NCI-H1436 (cell line): ENCODE measurements around the gene RAET1L.
"Not testable (repeated sequence)": the region's sequence is repeated elsewhere in the genome, so short reads cannot be mapped to it uniquely, and the experiment has no call there.

Experiments
- DNase-seq: peaks from one replicate; lab custom pipeline; 2025; lab: John Stamatoyannopoulos, UW

Gene RAET1L

DNA sequence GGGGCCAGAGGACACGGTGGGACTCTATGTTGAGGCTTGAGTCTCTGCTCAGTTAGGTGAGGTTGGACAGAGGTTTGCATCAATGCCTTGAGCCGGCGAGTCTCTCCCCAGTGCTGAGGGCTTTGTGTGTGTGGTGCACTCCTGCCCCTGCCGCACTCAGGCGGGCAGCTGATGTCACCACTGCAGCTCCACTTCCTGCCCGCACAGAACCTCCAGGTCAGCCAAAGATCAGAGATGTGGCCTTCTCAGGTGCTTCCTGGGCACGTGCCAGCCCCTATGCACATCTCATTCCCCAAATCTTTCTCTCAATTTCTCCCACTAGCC lies 33.9 kb downstream of the RAET1L start:
- not testable (repeated sequence) for DNase-seq

DNA sequence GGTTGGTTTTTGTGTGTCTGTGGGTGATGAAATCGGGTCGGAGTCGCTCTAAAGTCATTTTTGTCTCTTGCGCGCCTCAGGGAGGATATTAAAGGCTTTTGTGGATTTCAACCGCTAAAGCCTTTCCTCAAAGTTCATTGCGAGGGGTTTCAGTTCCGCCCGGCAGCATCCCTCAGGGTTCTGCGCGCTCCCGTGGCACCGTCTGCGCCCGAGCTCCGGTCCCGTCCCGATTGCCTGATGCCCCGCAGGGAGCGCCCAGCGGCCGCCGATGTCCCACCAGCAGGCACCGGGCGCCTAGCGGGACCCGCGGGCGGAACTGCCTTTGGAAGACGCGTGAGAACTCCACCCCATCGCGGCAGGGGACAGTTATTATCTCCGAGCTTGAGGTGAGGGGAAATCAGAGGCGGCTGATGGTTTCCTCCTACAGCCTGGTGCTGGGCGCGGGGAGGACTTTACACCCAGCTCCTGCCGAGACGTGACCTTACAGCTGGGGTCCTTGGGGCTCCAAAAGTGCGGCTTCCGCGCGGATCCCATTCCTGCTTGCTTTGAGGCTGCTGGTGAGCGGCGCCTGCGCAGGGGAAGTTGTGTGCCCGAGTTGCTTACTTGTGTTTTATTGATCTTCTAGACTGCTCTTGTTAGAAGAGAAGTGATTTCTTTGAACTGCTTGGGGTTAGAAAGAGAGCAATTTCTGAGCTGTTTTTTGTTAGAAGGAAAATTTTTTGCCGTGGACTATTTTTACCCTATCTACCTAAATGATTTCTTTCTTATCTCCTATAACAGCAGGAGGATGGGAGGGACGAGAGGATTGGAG lies 34.5 kb downstream of the RAET1L start:
- DNase-seq, result no peak

DNA sequence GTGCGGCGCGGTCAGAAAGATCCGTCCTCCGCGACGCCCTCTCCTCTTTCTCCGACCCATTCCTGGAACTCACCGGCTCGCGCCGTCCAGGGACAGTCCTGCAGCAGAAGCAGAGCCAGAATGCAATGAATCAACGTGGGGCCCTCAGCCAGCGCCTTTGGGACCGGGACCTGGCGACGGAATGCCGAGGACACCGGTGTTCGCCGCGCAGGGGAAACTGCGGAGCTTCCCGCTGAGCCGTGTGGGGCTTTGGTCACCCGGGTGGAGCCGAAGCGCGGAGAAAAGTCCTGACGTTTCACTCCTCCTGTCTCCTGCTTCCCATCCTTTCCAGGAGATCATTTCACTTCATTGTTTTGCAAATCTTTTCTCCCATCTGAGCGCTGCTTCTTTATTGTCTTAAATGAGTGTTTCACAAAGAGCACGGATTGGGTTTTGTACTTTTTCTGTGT lies 35.1 kb downstream of the RAET1L start:
- no peak for DNase-seq

DNA sequence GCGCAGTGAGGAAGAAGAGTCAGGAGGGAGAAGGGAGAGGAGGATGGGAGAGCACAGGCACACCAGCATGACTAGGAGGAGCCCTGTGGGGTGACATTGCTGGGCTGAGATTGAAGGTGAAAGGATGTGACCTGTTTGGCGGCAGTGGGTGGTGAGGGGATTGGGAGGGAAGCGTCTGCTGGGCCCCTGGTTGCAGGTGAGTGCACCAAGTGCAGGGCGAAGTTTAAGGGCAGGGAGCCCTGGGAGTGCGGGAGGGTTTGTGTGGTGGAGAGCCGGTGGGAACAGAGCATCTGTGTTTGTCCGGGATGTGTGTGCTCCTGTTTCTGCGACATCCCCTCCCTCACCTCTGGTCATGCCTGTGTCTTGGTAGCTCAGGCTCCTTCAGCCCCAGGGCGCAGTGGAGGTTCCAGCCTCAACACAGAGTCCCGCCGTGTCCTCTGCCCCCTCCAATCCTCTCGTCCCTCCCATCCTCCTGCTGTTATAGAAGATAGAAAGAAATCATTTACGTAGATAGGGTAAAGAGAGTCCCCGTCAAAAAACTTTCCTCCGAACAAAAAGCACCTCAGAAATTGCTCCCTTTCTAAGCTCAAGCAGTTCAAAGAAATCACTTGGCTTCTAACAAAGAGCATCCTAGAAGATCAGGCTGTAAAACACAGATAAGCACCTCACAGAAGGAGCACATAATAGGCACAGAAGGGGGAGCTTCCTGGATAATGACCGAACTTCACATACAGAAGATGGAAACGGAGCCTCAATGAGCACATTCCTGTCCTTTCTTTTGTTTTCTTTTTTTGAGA lies 36.6 kb downstream of the RAET1L start:
- DNase-seq, result no peak

DNA sequence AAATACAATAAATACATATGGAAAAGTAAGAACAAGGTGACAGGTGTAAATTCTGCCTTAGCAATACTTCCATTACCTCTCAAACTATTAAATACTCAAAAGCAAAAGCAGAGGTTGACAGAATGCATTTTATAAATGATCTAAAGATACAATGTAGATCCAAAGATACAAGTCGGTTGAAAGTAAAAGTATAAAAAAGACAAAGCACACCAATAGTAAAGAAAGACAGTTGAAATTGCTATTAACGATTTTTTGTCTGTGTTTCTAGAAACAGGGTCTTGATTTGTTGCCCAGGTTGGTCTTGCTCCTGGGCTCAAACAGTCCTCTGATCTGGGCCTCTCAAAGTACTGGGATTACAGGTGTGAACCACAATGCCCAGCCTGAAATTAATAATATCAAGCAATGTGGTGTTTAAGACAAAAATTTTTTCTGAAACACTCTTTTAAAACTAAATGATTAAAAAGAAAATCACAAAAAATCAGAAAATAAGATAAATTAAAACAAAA lies 37.7 kb downstream of the RAET1L start:
- no peak for DNase-seq

DNA sequence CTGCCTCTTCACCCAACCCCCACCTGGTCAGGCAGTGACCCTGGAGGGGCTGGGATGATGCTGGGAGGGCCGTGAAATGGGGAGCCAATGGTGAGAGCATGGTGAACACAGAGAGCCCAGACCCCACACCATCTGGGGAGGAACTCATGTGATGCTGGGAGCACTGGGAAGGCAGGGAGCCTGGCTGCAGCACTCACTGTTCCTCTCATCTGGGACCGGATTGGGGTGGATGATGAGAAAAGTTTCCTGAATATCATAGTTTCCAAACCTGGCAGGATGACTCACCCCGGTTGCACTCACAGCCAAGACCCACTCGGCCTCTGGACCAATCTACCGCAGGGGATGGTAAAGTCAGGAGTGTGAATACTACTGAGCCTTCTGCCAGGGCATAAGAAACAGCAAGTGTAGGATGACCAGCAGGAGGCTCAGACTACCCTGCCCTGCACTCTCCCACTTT lies 39.8 kb downstream of the RAET1L start:
- DNase-seq, result no peak

DNA sequence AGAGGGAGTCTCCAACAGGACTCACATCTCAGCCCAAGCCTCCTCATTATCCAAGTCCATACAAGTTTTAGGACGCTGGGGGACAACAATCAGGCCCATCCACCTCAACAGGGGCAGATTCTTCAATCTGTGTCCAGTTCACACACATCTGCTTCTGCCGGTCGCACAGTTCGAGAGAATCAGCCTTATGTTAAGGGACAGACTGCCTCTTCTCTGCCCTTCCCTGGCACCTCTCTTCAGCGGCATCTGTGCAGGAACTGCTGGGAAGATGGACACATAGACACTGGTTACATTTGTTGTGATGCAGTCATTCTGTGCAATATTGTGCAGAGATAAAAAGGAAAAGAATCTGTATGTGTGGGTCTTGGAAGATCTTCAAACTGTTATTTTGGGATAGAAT lies 40.6 kb downstream of the RAET1L start:
- no peak for DNase-seq

DNA sequence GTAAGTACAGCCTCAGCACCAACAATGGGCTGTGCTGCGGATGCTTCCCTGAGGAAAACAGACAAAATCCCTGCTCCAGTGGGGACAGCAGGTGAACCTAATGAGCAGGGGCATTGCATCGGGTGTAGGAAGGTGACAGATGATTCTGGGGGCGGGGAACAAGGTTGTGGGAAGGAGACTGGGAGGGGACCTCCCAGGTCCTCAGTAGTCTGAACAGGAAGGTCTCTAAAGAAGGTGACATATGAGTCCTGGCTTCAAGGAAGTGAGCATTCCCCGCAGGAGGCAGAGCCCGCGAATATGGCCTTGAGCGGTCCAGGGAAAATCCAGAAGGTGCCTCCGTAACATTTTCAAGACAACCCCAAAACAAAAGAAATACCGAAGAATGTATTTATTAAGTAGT lies 42.2 kb downstream of the RAET1L start:
- no peak for DNase-seq

DNA sequence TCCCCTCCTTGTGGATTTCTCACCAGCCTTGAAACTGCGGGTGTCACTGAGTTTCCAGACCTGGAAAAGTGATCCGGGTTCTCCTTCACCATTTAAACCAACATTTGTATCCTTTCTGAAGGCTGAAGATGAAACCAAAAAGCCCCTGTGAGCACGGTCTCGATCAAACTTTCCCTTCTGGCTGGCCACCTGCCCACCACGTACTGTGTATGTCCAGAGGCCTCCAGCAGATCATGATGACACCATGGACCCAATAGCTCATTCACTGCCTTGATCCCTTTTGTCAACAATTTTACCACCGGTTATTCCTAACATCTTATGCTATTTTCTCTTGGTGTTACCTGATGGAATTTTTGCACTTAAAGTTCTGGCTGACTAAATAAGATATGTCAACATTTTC lies 46.0 kb downstream of the RAET1L start:
- no peak for DNase-seq

DNA sequence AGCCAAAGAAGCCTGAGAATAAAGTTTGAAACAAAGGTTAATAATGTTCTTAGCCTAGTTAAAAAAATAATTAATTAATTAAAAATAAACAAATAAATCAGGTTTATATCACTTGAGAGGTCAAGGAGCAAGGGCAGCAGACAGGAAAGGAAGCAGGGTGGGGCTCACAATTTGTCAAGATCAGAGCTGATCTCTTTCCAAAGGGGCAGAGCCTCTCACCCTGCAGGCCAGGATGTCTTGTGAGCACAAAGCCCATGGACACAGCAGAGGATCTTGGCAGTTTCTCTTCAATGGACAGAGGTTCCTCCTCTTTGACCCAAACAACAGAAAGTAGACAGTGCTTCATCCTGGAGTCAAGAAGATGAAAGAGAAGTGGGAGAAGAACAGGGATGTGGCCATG lies 46.7 kb downstream of the RAET1L start:
- no peak for DNase-seq

DNA sequence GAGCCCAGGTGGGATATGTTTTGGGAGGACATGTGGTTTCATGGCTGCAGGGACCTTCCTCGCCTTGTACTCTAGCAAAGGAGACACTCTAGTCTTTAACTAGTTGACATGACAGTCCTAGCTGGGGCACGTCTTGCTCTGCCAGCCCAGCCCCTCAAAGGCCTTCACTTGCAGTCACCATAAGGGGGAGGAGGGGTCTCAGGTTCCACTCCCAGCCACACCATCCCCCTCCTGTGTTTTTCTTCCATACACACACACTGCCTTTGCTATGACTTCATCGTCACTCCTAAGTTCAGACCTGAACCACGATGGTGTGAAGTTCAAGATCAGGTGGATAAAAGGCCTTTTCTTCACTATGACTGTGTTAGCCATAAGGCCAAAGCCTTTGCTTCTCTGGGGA lies 48.1 kb downstream of the RAET1L start:
- DNase-seq, result no peak

DNA sequence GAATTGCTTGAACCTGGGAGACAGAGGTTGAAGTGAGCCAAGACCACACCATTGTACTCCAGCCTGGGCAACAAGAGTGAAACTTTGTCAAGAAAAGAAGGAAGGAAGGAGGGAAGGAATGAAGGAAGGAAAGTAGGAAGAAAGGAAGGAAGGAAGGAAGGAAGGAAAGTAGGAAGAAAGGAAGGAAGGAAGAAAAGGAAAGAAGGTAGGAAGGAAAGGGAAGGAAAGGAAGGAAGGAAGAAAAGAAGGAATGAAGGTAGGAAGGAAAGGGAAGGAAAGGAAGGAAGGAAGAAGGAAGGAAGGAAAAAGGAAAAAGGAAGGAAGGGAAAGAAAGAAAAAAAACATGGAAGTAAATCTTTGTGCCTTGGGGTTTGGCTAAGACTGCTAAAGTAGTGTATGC lies 49.9 kb downstream of the RAET1L start:
- DNase-seq, result no peak

DNA sequence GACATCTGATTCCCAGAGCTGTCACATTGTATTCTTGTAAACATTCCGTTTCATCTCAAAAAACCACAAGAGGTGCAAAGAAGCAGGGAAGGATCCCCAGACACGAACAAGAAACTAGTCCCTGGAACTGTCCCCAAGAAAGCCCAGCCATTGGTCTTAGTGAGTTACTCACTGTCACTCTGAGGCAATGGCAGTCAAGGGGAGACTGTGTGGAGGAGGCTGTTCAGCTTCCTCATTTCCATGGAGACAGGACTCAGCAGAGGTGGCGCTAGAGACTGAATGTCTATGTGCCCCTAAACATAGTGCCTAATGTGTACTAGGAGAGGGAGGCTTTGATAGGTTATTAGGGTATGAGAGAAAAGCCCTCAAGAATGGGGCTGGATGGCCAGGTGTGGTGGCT lies 50.5 kb downstream of the RAET1L start:
- no peak for DNase-seq

DNA sequence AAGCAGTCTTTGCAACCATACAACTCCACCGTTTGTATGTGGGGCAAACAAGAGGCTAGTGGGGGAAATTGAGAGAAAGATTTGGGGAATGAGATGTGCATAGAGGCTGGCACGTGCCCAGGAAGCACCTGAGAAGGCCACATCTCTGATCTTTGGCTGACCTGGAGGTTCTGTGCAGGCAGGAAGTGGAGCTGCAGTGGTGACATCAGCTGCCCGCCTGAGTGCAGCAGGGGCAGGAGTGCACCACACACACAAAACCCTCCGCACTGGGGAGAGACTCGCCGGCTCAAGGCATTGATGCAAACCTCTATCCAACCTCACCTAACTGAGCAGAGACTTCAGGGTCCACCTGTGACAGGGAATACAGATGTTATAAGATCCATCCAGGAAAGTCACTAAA lies 50.9 kb downstream of the RAET1L start:
- not testable (repeated sequence) for DNase-seq

DNA sequence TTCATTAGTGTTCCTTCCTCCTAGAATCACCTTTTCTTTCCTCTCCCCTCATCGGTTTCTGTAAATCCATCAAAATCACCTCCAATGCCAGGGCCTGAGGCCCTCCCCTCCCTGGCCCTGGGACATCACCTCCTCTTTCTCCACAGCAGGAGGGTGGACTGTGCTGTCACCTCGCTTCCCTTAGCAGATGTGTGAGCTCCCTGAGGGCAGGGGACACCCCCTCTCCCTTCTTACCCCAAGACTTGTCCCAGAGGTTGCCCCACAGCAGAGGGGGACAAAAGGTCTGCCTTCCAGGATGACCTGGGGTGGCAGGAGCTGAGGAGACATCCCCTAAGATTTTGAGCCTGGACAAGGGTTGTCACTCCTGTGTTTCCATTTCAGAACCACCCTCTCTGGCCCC lies 55.7 kb downstream of the RAET1L start:
- DNase-seq, result no peak

DNA sequence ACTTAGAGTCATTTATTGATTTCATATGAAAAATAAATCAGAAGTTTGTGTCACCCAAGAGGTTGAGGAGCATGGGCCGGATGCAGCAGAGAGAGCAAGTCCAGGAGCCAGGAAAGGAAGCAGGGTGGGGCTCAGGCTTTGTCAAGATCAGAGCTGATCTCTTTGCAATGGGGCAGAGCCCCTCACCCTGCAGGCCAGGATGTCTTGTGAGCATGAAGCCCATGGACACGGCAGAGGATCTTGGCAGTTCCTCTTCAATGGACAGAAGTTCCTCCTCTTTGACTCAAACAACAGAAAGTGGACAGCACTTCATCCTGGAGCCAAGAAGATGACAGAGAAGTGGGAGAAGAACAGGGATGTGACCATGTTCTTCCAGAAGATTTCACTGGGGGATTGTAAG lies 56.4 kb downstream of the RAET1L start:
- DNase-seq, result not testable (repeated sequence)
